Neural progenitor cell (in vitro differentiated cells): ENCODE results near the gene FAM3C. TPM values are rescaled to one million over a fixed set of nuclear protein-coding genes. Genes with fewer than 3 reads are reported as not detected.

Experiments
- DNase-seq: peaks from one replicate; pipeline ENCODE4 v3.0.0-alpha.2; 2016; ENCODE audit warnings: low spot score
- H2AFZ ChIP-seq: fragments of 200-600 bp; sonication (generic); replicated peaks from 2 replicates; pipeline ENCODE4 v1.6.1; 2016; ENCODE audit warnings: antibody characterized with exemption
- H3F3A ChIP-seq: fragments of 200-600 bp; sonication (generic); 2 replicates; pipeline ENCODE4 v1.6.1; 2016; ENCODE audit warnings: antibody characterized with exemption, low read depth
- H3K27ac ChIP-seq: fragments of 200-600 bp; sonication (generic); 2 replicates; pipeline ENCODE4 v1.5.1; 2016; ENCODE audit warnings: mild to moderate bottlenecking
- H3K27me3 ChIP-seq: fragments of 200-600 bp; sonication (generic); 2 replicates; pipeline ENCODE4 v1.6.1; 2016; ENCODE audit warnings: mild to moderate bottlenecking, moderate library complexity
- H3K36me3 ChIP-seq: fragments of 200-600 bp; sonication (generic); 2 replicates; pipeline ENCODE4 v1.5.1; 2016
- H3K4me1 ChIP-seq: fragments of 200-600 bp; sonication (generic); 2 replicates; pipeline ENCODE4 v1.6.1; 2016; ENCODE audit warnings: mixed run types
- H3K4me2 ChIP-seq: fragments of 200-600 bp; sonication (generic); 2 replicates; pipeline ENCODE4 v1.6.1; 2016
- H3K4me3 ChIP-seq: fragments of 200-600 bp; sonication (generic); 2 replicates; pipeline ENCODE4 v1.5.1; 2016
- H3K79me2 ChIP-seq: fragments of 200-600 bp; sonication (generic); 2 replicates; pipeline ENCODE4 v1.6.1; 2016; ENCODE audit warnings: low read depth
- H3K9ac ChIP-seq: fragments of 200-600 bp; sonication (generic); 2 replicates; pipeline ENCODE4 v1.6.1; 2016
- H3K9me3 ChIP-seq: fragments of 200-600 bp; sonication (generic); 2 replicates; pipeline ENCODE4 v1.5.1; 2016; ENCODE audit warnings: low read depth
- H4K20me1 ChIP-seq: fragments of 200-600 bp; sonication (generic); 2 replicates; pipeline ENCODE4 v1.6.1; 2016; ENCODE audit warnings: low read depth
- H3K27ac Mint-ChIP-seq: 3 replicates; pipeline ENCODE4 v1.8.0; 2021; ENCODE audit warnings: mixed read lengths
- H3K27me3 Mint-ChIP-seq: 2 replicates; pipeline ENCODE4 v1.8.0; 2022; ENCODE audit warnings: low read depth, mild to moderate bottlenecking, inconsistent platforms, moderate library complexity, mixed read lengths; ENCODE audit not compliant: insufficient read depth
- H3K36me3 Mint-ChIP-seq: 3 replicates; pipeline ENCODE4 v1.8.0; 2021; ENCODE audit warnings: mixed read lengths
- H3K4me1 Mint-ChIP-seq: 3 replicates; pipeline ENCODE4 v1.8.0; 2021; ENCODE audit warnings: mixed read lengths
- H3K4me3 Mint-ChIP-seq: 3 replicates; pipeline ENCODE4 v1.8.0; 2021; ENCODE audit warnings: mild to moderate bottlenecking, moderate library complexity, mixed read lengths
- H3K9me3 Mint-ChIP-seq: 3 replicates; pipeline ENCODE4 v1.8.0; 2020; ENCODE audit warnings: mixed read lengths
- CTCF ChIP-seq: fragments of 200-600 bp; sonication (generic); IDR thresholded peaks from 2 replicates; pipeline ENCODE4 v1.5.1; 2017; ENCODE audit warnings: antibody characterized with exemption, mild to moderate bottlenecking
- EZH2 ChIP-seq: fragments of 200-600 bp; sonication (generic); IDR thresholded peaks from 2 replicates; pipeline ENCODE4 v1.6.1; 2017; ENCODE audit warnings: antibody characterized with exemption, mild to moderate bottlenecking, moderate library complexity
- EZH2phosphoT487 ChIP-seq: fragments of 200-600 bp; sonication (generic); IDR thresholded peaks from 2 replicates; pipeline ENCODE4 v1.6.1; 2017; ENCODE audit warnings: antibody characterized with exemption
- total RNA-seq: library from RNA; depleted of rRNA; stranded (reverse); fragments of >200 nt; gene quantifications from 2 replicates; pipeline ENCODE4 v1.2.3, GENCODE V29; 2015; ENCODE audit warnings: low replicate concordance

FAM3C gene
- total RNA-seq, 1 donor from 2014 or later, result 96.7 TPM

- Histone ChIP-seq H4K20me1 (peaks cover 44% of the 10 kb centered on the region), H3K4me2 (no peak overlapping the region), H2AFZ (no peak overlapping the region), H3K9me3 (no peaks in the 10 kb centered on the region), H3K79me2 (peaks cover 85% of the 10 kb centered on the region), H3K27ac (no peak overlapping the region), H3K36me3 (no peaks in the 10 kb centered on the region), H3K4me1 (peaks cover 11% of the 10 kb centered on the region), H3K27me3 (no peaks in the 10 kb centered on the region), H3K9ac (no peak overlapping the region), H3K4me3 (no peak overlapping the region), H3F3A (no peaks in the 10 kb centered on the region)
- H3K9me3 Mint-ChIP-seq, result peaks cover 4% of the 10 kb centered on the region
- H3K36me3 Mint-ChIP-seq, result peaks cover 17% of the 10 kb centered on the region
- H3K27ac Mint-ChIP-seq, result no peak overlapping the region
- H3K4me1 Mint-ChIP-seq, result peaks cover 19% of the 10 kb centered on the region
- no peak overlapping the region for H3K4me3 Mint-ChIP-seq
- no peaks in the 10 kb centered on the region for H3K27me3 Mint-ChIP-seq
- no peak for DNase-seq
- no peak for TF ChIP-seq EZH2phosphoT487
- TF ChIP-seq EZH2, result no peak
- no peak for TF ChIP-seq CTCF
These were observed 3.7 kb downstream of the FAM3C start for GRCh38 chr7:121392277-121393004.

GRCh38 chr7:121391686-121392085, 4.4 kb downstream of the FAM3C start:
- Histone ChIP-seq H2AFZ (no peak overlapping the region), H3K4me3 (no peak overlapping the region), H3K79me2 (peaks cover 93% of the 10 kb centered on the region), H3K4me1 (peaks cover 9% of the 10 kb centered on the region), H3F3A (no peaks in the 10 kb centered on the region), H3K4me2 (no peak overlapping the region), H3K27ac (no peak overlapping the region), H4K20me1 (peaks cover 50% of the 10 kb centered on the region), H3K9ac (no peak overlapping the region), H3K27me3 (no peaks in the 10 kb centered on the region), H3K9me3 (no peaks in the 10 kb centered on the region), H3K36me3 (no peaks in the 10 kb centered on the region)
- Mint-ChIP-seq H3K4me1 (peaks cover 16% of the 10 kb centered on the region), H3K9me3 (peaks cover 4% of the 10 kb centered on the region), H3K27me3 (no peaks in the 10 kb centered on the region), H3K36me3 (peaks cover 19% of the 10 kb centered on the region), H3K27ac (no peak overlapping the region), H3K4me3 (no peak overlapping the region)
- no peak for TF ChIP-seq EZH2
- TF ChIP-seq EZH2phosphoT487, result no peak
- no peak for TF ChIP-seq CTCF
- DNase-seq, result no peak

- no peak overlapping the region for H3K27ac Mint-ChIP-seq
- no peak for TF ChIP-seq EZH2
- no peak for TF ChIP-seq EZH2phosphoT487
- no peak for TF ChIP-seq CTCF
- peaks cover 4% of the 10 kb centered on the region for H3K9me3 Mint-ChIP-seq
- no peak for DNase-seq
- no peak overlapping the region for H3K4me2 ChIP-seq
- H4K20me1 ChIP-seq, result peaks cover 58% of the 10 kb centered on the region
- peaks cover 12% of the 10 kb centered on the region for H3K4me1 ChIP-seq
- no peak overlapping the region for H3K27ac ChIP-seq
- peaks cover 100% of the 10 kb centered on the region for H3K79me2 ChIP-seq
- H3K4me3 Mint-ChIP-seq, result no peak overlapping the region
- H3K36me3 ChIP-seq, result no peaks in the 10 kb centered on the region
- H3K36me3 Mint-ChIP-seq, result peaks cover 19% of the 10 kb centered on the region
- H3K4me1 Mint-ChIP-seq, result peaks cover 21% of the 10 kb centered on the region
- H3K27me3 Mint-ChIP-seq, result no peaks in the 10 kb centered on the region
- H3K4me3 ChIP-seq, result no peak overlapping the region
- no peak overlapping the region for H3K9ac ChIP-seq
- H3K27me3 ChIP-seq, result no peaks in the 10 kb centered on the region
- H3F3A ChIP-seq, result no peaks in the 10 kb centered on the region
- no peaks in the 10 kb centered on the region for H3K9me3 ChIP-seq
- H2AFZ ChIP-seq, result no peak overlapping the region
These were observed 5.5 kb downstream of the FAM3C start for GRCh38 chr7:121390617-121391016.
